IPS DF 4.7 (cell line): ENCODE results near the gene SCARB1.

Experiments
- DNase-seq: peaks from one replicate; pipeline ENCODE4 v3.0.0-alpha.2; 2013; ENCODE audit warnings: low spot score; ENCODE audit errors: extremely low read depth

The SCARB1 gene

DNA sequence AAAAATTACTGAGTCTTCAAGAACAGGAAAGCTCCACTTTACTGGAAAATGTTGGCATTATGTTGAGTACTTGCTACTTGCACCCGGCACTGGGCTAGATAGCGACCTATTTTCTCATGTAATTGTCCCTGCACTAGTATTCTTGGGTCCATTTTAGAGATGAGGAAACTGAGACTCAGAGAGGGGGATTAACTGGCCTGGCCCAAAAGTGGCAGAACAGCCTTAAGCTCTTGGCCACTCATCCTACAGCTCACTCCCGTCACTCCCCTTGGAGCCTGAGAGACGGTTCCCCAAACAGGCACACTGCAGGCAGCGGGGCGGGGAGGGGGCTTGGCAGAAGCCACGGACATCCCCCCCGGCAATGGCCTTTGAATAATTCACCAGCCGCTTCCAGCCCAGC is 113.9 kb downstream of the SCARB1 start:
- no peak for DNase-seq

DNA sequence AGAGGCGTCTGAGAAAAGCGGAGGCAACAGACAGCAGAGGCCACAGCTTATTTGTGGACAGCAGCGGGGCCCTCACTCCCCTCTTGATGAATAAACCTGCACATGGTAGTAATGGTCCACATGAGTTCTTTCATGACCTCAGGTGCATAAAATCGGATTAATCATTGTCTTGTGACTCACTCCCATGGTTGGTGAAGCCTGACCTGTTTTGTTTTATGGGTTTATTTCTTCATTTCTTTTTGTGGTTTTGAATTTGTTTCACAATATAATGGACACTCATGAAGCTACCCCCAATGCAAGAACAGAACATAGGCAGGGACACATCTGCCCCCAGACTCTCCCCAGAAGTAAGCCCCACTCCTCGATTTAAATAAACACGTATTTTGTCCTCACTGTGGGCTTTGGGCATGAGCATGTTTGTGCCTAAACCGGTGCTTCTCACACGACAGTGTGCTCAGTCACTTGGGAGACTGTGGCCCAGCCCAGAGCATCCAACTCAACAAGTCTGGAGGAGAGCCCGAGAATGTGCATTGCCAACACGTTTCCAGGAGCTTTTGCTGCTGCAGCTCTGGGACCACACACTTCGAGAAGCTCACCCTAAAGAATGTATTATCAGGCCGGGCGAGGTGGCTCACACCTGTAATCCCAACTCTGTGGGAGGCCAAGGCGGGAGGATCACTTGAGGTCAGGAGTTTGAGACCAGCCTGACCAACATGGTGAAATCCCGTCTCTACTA is 116.1 kb downstream of the SCARB1 start:
- no peak for DNase-seq

DNA sequence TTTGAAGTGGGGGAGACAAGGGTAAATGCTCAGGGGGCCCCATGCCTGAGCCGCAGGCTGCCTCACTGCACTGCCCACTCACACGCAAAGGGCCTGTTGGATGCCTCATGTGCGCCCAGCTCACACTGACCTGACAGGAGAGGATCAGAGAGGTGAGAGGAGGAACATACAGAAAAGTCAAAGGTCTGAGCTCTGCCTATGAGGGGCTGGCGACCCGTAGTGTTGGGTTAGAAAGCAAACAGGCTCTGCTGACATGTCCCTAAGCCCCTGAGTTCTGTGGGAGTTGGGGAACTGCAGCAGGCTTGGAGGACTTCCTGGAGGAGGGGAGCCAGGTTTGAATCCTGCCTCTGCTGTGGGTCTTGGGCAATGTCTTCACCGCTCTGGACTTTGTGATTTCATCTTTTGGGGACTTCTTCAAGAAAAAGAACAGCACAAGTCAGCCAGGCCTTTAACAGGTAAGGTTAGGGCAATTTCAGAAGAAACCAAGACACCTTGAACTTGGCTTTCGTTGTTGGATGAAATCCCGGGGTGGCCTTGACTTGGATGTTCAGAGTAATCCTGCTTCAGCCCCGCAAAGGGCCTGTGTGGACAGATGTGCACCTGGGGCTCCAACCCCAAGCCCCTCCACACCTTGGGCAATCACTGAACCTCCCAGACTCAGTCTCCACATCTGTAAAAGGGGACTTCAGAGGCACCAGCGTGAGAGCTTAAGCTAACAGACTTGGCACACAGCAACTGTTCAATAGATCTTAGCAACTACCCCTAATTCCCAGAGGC is 116.8 kb downstream of the SCARB1 start:
- no peak for DNase-seq

DNA sequence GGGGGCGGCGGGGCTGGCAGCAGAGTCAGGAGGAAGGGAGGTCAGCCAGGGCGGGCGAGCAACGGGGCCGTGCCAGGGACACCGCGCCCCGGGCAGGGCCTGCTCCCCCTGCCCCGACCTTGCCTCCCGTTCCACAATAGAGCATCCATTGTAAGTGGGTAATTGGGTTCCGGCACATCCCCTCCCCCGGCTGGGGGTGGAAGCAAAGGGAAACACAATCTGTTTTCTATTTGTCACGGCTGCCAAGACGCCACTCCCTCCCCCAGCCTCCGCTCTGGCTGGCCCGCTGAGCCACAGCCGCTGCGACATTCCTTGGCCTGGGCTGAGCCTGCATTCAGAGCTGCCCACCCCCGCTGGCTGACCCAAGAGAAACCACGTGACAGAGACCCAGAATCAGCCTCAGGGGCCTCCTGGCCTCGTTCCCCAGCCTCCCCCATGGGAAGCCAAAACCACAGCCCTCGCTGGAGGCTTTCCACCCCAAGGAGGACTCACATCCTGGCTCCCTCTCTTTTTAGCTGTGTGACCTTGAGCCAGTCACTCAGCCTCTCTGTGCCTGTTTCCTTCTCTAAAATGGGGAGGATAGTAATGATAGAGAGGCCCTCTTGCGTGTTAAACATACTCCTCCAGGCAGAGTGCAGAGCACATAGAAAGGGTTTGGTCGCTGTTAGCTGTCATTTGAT is 117.6 kb downstream of the SCARB1 start:
- peak; percentile 68 for DNase-seq

DNA sequence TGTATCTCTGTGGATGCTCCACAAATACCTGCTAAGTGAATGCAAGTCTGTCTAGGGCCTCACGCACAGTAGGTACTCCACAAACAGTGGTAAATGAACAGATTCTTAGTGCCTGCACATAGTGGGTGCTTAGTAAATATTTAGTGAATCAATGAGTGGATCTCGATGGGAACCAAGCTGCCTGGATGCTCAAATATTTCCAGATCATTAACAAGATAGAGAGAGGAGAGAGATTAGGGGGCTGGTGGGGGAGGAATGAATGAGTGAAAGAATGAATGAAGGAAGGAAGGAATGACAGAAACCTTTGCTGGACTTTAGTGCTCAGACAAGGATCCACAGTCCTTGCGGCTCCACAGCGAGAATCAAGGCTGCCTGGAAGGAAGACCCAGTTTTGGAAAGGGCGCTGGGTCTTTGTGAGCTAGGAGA is 118.2 kb downstream of the SCARB1 start:
- DNase-seq, result no peak

DNA sequence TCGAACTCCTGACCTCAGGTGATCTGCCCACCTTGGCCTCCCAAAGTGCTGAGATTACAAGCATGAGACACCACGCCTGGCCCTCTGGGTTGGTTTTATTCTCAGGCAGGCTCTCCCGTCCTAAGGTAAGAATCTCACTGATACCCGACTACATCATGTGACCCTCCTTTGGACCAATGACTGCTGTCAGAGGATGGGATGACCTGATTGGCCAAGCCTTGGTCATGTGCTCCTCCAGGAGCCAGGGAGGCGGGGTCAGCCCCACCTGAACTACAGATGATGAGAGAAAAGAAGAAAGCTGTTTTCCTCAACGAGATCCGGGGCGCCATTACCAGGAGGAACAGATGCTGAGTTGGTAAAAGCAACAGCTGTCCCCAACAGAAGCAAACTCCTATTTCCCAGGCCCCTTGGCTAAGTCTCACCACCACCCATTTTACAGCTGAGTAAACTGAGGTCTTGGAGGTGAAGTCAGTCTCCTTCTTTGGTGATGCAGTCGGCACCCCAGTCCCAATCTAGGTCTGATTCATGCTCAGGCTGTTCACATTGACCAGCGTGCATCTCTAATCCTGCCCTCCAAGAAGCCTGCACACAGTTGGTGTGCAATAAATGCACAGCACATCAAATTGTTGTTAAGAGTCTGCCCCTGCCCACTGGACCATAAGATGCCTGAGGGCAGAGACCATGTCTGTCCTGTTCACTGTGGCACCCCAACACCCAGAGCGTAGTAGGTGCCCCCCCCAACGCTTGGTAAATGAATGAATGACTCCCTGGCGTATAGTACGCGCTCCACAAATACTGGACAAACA is 118.8 kb downstream of the SCARB1 start:
- no peak for DNase-seq

DNA sequence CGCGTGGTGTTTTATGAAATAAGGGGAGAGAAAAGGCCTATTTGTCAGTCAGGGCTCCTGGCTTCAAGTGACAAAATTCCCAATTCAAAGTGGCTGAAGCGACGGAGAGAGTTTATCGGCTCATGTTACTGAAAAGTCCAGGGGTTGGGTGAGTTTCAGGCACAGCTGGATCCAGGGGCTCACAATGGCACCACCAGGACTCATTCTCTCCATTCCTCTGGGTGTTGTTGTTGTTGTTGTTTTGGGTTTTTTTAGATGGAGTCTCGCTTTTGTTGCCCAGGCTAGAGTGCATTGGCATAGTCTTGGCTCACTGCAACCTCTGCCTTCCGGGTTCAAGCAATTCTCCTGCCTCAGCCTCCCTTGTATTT is 119.4 kb downstream of the SCARB1 start:
- DNase-seq, result no peak

DNA sequence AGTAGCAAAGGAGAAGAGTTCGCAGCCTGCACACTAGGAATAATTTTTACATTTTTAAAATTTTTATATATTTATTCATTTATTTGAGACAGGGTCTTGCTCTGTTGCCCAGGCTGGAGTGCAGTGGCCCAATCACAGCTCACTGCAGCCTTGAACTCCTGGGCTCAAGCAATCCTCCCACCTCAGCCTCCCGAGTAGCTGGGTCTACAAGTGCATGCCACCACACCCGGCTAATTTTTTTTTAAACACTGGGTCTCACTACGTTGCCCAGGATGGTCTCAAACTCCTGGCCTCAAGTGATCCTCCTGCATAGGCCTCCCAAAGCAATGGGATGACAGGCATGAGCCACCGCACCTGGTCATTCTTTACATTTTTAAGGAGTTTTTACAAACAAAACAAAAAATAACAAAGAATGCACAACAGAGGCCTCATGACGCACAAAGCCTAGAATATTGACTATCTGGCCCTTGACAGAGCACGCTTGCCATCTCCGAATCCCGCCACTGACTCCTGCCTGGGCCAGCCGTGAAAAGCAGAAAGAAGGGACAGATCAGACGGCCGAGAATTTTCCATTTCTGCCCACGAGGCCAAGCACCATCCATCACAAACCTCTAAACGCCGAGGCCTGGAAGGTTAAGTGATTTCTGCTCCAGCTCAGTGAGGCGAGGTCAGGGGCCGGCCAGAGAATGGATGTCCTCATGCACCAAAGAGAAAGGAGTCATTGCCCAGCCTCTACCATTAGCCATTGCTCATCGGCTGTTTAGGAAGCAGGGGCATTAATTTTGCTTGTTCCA is 120.0 kb downstream of the SCARB1 start:
- DNase-seq, result no peak

DNA sequence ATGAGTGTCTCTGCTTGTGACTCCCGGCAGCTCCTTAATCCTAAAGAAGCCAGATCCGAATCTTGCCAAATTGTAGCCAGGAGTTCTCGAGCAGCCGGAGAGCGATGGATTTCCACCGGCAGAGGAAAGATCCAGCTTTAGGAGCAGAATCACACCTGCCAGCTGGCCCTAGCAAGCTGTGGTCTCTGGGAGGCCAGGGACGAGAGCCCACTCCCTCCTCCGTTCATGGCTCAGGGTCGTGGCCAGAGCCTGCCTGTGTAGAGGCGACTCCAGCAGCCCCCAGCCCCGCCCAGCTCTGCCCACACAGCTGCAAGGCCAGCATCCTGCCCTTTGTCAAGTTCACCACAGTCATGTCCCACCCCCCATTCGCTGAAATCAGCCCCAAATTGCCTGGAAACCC is 121.0 kb downstream of the SCARB1 start:
- no peak for DNase-seq

DNA sequence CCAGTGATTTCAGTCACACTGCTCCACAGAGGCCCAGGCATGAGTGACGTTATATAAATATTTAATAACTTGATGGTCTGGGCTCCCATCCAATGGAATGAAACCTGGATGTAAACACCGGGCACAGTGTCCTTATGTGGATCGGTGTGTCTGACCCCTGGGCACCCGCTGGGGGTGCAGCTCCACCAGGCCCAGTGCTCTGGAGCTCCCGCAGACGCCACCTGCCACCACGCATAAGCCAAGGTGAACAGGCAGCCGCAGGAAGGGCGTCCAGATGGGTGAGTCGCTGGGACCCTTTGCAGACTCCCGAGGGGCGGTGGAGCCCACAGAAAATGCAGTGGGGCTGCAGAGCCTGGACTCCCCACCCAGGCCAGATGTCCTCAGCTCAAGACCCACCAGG is 121.6 kb downstream of the SCARB1 start:
- DNase-seq, result no peak

DNA sequence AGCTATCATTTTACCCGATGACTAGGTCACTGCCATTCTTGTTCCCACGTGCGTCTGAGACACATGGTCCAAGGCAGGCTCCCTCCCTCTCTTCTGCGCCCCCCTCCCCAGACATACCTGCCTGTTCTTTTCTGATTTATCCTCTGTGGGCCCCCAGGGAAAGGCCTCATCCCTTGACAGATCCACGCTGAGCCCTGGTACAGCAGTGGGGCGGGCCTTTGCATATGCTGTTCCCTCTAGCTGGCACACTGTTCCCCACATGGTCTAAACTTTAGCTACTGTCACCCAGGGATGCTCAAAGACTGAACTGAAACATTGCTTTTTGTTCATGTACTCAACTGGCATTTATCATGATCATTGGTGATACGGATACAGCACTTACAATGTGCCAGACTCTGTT is 122.5 kb downstream of the SCARB1 start:
- no peak for DNase-seq

DNA sequence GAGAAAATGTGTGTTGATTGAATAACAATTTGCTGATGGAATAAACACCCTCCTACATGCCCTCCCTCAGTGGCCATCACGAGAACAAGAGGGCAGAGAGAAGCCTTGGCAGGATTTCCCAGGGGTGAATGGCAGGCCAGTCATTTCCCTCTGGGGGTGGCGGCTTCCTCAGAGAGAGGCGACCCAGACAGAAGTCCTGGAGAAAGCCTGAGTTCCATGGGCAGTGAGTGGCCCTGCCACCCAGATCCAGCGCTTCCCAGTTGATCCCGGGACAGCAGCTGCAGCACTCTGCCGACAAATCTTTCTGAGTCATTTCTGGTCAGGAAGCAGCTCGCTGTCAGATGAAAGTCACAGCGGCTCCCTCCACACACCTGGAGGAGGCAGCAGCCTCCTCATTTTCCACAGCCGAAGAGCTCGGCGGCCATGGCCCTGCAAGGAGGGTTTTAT is 123.0 kb downstream of the SCARB1 start:
- no peak for DNase-seq

DNA sequence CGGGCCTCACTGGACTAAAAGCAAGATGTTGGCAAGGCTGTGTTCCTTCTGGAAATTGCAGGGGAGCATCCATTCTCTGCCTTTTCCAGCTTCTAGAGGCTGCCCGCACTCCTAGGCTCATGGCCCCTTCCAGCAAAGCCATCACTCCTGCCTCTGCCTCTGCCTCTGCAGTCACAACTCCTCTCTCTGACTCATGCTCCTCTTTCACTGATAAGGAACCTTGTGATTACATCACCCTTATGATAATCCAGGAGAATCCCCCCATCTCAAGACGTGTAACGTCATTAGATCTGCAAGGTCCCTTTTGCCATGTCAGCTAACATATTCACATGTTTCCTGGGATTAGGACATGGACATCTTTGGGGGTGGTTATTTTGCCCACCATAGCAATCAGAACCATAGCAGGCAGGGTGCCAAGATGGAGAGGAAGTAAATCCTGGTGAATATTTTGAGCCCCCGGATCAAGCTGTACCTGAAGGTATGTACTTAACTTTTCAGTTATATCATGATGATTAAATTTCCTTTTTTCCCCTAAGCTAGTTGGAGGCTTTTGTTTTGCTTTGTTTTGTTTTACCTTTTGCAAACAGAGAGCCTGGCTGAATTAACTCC is 123.6 kb downstream of the SCARB1 start:
- no peak for DNase-seq

DNA sequence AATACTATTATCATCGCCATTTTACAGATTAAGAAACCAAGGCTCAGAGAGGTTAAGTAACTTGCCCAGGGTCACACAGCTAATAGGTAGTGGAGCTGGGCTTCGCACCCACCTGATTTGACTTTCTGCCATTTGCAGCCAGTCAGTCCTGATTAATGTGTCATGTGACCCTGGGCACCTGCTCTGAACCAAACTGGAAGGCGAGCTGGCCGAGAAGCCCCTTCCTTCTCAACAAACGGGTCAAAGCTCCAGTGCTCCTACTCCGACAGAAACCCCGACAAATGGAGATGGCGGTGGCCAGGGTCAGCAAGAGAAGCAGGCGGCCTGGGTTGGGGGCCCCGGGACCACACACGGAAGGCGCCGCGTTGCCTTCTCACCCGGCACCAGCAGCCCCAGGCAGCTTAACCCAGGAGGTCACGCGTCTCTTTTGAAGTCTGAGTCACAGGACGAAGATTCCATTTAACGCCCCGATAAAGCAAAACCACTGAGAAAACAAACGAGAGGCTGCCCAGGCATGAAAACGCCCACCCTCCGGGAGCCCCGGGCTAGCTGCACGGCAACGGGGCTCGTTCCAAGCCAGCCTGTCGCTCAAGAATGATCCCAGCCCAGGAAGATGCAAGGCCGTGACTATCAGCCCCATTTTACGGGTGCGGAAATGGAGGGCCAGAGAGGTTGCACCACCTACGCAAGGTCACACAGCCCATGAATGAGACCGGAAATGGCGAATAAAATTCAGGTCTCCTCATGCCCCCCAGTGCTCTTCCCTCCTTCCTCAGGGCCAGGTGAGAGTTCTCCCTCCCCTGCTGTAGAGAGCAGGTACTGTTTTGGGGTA is 124.8 kb downstream of the SCARB1 start:
- DNase-seq, result no peak

DNA sequence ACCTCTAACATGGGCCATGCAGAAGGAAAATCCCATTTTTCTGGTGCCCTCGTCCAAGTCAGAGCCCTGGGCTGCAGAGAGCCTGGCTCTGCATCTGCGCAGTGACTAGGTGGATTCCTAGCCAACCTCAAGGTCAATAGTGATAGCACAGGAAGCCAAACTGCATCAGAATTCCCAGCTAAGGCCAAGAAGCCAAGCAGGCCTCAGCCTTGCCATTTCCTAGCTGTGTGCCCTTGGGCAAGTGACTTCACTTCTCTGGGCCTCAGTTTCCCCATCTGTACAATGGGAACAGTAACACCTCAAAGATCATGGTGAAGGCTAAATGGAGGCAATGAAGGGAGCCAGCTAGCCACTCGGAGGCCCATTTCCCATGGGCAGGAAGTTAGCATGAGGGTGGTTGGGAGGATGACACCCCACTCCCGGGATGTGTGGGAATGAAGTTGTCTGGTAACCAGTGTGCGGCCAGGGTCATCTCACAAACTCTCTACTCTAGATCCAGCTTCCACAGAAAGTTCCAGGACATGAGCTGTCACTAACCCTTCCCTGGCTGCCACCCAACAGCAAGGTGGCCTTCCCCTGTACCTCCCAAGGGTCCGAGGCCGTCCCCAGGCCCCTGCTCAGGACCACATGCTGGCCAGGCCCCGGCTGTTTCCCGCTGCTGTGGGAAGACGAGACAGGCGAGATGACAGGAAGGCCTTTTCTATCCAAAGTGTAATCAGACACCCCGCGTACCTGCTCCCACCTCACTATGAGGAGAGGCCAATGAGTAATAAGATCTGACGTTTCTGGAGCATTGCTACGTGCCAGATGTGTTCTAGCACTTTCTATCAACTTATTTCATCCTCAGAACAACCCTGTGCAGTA is 125.7 kb downstream of the SCARB1 start:
- DNase-seq, result no peak

DNA sequence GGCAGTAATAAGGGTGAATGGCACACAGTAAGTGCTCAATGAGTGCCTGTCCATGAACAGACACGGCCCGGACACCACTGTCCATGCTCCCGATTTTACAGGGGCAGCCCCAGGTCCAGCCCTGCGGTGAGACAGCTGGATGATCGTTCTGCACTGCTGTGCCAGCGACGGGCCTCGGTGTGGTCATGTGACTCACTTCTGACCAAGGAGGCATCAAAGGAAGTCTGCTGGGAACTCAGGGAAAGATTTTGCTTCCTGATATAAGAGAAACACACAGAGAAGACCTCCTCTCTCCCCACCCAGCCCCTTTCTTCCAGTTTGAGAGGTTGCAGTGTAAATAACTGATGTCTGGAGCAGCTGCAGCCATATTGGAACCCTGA is 126.6 kb downstream of the SCARB1 start:
- no peak for DNase-seq

DNA sequence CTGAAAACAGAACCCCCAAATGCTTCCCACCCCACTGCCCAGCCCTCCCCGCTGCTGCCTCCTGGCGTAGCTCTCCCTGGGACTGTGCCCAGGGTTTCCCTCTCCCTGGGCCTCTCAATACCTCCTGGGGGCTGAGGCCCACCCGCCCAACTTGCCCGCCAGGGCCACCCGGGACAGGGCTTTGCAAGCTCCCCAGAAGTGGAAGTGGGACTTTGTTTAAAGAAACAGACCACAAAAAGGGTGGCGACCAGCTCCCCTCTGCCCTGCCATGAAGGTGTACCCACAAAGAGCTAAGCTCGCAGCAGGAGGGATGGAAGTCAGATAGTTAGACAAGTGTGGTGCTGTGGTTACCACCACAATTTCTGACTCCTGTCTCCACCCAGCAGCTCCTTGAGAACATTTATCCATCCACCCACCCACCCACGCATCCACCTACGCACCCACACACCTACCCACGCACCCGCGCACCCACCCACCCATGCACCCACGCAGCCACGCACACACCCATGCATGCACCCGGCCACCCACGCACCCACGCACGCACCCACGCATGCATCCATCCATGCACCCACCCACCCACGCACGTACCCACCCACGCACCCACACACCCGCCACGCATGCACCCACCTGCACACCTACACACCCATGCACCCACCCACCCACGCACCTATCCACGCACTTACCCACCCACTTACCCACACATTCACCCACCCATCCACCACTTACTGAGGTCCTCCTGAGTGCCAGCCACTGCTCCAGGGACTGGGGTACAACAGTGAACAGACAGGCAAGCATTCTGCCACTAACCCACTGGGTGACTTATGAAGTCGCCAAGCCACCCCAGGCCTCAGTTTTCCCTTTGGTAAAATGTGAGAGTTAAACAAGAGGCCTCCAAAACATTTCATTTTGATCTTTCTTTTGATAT is 127.3 kb downstream of the SCARB1 start:
- no peak for DNase-seq
